SKM-1 treated with dmso at 0.1 percent for 144 hours (cell line): ENCODE data around the gene ADSS1.

Experiments
- DNase-seq: peaks from one replicate; lab custom pipeline; 2025; ENCODE audit not compliant: unreplicated experiment; lab: John Stamatoyannopoulos, UW

The ADSS1 gene

DNA sequence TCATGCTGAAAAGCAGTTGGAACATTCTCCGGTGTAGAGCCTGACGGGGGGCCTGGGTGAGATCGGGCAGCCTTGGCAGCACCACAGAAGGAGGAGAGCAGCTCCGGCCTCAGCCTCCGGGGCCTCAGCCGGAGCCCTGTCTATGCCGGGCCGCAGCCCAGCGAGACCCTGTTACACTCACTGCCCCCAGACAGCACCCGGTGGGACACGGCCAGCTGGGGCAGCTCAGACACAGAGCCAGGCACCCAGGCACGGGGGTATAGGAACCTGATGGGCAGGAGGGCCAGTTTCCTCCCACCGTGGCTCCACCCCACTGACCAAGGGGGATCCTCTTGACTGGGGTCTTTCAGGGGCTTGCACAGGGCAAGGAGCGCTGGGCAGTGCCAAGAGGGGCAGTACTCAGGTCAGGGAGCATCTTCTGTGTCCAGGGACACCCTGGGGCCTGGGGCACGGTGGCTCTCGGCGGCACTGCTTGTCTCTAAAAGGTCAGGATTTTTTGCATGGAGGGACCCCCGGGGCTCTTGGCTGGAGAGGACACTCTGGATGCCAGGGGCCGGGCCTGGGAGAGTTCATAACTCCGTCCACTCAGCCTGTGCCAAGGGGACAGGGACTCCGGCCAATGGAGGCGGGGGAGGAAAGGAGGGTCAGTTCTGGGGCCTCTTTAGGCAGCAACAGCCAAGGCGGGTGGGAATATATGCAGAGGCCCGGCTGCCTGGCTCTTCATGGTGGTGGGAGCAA is 25.2 kb upstream of the ADSS1 start:
- DNase-seq, result no peak

GRCh38 chr14:104699426-104699748 is 24.6 kb upstream of the ADSS1 start:
- DNase-seq, result no peak

DNA sequence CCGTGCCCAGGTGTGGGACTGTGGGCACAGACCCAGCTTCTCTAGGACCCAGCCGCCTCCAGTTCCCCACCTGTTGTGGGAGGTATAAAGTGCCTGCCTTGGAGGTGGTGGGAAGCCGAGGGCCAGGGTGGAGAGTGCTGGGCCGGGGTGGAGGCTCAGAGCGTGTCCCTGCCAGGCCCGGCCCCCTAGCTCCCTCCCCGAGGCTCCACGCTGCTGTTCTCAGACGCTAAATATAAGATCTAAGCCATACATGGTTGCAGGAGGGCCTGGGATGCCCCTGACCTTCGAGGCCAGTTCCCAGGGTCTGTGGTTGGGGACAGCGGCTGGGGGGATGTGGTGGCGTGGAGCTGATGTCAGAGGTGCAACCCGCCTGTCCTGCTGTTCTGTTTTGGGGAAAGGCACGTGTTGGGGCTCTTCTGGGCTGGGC is 23.8 kb upstream of the ADSS1 start:
- DNase-seq, result no peak

GRCh38 chr14:104700747-104701217 is 23.2 kb upstream of the ADSS1 start:
- no peak for DNase-seq

- no peak for DNase-seq
These were observed 22.5 kb upstream of the ADSS1 start for GRCh38 chr14:104701383-104702076.

GRCh38 chr14:104702106-104702505 is 21.9 kb upstream of the ADSS1 start:
- no peak for DNase-seq

GRCh38 chr14:104702673-104703072 is 21.4 kb upstream of the ADSS1 start:
- no peak for DNase-seq

DNA sequence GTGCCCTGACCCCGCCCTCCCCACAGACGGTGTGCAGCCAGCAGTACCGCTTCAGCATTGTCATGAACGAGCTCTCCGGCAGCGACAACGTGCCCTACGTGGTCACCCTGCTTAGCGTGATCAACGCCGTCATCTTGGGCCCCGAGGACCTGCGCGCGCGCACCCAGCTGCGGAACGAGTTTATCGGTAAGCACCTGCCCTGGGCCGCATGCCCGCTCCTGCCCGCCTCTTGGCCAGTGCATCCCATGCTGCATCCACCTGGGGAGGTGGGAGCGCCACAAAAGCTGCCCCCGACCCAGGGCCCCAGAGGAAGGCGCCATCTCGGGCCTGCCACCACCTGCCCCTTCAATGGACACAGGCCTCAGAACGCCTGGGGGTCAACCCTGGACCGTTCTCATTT is 20.8 kb upstream of the ADSS1 start:
- no peak for DNase-seq

DNA sequence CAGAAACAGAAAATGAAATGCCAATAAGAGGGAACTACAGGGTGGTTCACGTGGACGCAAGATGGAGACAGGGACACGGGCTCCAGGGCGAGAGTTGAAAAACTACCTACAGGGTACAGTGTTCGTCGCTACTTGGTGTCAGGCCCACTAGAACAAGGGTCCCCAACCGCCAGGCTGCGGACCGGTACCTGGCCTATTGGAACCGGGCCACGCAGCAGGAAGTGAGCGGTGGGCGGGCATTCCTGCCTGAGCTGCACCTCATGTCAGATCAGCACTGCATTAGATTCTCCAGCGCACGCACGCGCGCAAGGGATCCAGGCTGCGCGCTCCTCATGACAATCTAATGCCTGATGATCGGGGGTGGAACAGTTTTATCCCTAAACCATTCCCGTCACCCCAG is 19.8 kb upstream of the ADSS1 start:
- DNase-seq, result no peak

GRCh38 chr14:104705340-104706047 is 18.5 kb upstream of the ADSS1 start:
- DNase-seq, result no peak

DNA sequence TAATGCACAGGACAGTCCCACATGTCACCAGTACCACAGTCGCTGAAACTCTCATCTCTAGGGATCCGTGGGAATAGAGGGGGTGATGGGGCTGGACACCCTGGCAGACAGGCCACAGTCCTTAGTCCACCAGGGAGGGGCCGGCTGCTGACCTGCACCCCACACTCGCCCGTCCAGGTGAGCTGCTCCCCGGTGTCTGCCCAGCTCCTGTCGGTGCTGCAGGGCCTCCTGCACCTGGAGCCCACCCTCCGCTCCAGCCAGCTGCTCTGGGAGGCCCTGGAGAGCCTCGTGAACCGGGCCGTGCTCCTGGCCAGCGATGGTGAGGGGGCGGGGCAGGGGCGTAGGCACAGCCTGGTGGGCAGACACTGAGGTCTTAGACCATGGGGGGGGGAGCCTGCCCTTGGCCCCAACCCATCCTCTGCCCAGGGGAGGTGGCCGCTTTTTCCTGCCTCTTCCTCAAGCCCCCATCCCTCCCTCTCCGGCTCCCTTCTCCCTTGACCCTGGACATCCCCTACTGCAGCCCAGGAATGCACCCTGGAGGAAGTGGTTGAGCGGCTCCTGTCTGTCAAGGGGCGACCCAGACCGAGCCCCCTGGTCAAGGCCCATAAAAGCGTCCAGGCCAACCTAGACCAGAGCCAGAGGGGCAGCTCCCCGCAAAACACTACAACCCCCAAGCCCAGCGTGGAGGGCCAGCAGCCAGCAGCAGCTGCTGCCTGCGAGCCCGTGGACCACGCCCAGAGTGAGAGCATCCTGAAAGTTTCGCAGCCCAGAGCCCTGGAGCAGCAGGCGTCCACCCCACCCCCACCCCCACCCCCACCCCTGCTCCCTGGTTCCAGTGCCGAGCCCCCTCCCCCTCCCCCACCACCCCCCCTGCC is 17.1 kb upstream of the ADSS1 start:
- DNase-seq, result no peak

GRCh38 chr14:104707608-104708595 is 16.1 kb upstream of the ADSS1 start:
- DNase-seq, result no peak

DNA sequence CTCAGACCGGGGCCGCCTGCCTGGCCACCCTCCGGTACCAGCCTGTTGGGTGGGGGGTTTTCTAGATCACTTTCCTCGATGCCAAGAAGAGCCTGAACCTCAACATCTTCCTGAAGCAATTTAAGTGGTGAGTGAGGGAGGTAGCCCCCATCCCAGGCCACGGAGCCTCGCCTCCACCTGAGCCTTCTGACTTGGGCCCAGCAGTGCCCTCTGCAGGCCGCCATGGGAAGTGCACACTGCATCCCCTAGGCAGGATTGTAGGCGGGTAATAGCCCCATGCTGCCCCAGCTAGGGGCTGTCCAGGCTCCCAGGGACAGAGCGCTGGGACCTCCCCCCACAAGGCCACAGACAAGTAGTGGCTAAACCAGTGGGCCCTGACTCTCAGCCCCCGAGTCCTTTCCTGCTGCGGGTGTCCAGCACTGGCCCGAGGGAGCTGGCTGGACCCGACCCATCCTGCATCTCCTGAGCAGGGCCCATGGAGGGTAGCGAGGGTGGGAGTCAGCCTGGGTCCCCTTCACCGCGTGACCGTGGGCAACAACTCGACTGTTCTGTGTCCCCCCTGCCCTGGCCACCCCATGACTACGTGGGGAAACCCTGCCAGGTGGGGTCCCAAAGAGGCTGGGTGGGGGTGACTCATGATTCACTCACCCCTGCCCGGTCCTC is 15.3 kb upstream of the ADSS1 start:
- DNase-seq, result no peak

- DNase-seq, result no peak
These were observed 14.5 kb upstream of the ADSS1 start for GRCh38 chr14:104709387-104710039.

- no peak for DNase-seq
These were observed 13.8 kb upstream of the ADSS1 start for GRCh38 chr14:104710071-104710735.

GRCh38 chr14:104712881-104713734 is 10.9 kb upstream of the ADSS1 start:
- DNase-seq, result no peak

DNA sequence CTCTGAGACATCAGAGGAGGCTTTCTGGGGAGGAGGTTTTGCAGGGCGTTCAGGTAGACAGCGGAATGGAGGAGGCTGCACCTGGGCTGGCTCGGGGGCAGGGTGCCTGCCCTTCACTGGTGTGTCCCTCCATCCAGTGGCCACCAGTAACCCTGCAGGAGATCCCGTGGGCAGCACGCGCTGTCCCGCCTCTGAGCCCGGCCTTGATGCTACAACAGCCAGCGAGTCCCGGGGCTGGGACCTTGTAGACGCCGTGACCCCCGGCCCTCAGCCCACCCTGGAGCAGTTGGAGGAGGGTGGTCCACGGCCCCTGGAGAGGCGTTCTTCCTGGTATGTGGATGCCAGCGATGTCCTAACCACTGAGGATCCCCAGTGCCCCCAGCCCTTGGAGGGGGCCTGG is 10.0 kb upstream of the ADSS1 start:
- no peak for DNase-seq
